Mesenteric fat pad (tissue), 1 donor: ENCODE data around the gene FBXO11. TPM values are rescaled to one million over a fixed set of nuclear protein-coding genes. Genes with fewer than 3 reads are reported as not detected.
"Not testable (repeated sequence)": the region's sequence is repeated elsewhere in the genome, so short reads cannot be mapped to it uniquely, and the experiment has no call there.

Experiments used
- DNase-seq: peaks from one replicate; pipeline ENCODE4 v3.0.0-alpha.2; 2020; ENCODE audit warnings: low spot score
- long read RNA-seq: library from polyadenylated mRNA; unstranded; transcript quantifications from one replicate; pipeline ENCODE4 v2.0.0, GENCODE V29; 2020
- total RNA-seq: library from RNA; stranded (reverse); fragmentation: NEBNext Ultra II Directional; extraction: Animal tissue kit (Norgen Biotek cat#: 25700); gene quantifications from one replicate; pipeline ENCODE4 v1.2.1, GENCODE V29; 2021
- donor health status: DM: yes; HTN: yes; CAD: no.

Gene FBXO11
- total RNA-seq: 59.3 TPM
- long read RNA-seq, partial matches to known transcripts: 2 of 32 reads
- long read RNA-seq, other reads (novel, unspliced or antisense): 30 of 32 reads

DNA sequence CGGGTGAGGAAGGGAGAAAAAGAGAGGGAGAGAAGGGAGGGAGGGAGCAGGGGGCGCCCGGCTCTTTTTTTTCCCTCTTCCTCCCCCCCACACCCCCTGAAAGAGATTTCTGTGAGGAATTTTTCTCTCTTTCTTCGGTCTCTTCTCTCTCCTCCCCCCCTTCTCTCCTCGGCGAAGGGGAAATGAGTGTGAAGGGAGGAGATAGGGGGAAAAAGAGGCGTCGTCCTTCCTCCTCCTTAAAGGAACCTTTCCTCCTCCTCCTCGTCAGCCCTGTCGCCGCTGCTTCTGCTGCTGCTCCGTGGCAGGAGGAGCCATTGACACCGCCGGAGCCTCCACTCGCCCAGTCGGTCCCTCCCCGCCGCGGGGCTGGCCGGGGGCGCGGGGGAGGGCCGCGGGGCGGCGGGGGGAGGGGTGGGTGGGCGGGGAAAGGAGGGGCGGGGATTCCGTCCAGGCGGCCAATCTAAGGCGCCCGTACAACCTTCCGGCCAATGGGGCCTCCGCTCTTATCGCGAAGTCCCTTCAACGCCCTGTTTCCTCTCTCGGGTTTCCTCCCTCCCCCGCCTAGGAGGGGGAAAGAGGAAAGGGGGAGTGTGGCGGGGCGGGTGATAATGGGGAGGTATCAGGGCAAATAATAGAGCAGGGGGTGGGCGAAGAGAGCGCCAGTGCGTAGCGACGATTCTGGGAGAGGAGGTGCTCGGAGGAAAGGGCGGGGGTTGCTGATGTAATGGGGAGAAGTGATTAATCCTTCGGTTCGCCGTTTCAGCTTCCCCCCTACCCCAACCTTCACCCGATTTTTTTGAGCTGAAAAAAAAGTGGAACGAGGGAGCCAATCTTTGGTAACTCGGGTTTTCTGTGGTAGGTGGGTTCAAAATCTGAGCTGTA, at the start of gene FBXO11:
FBXO11 (minus strand) TSS at position 342 of the 882 bp plus-strand sequence. CDS start 778 bp downstream, outside the sequence.
- peak; percentile 96 for DNase-seq

GRCh38 chr2:47950340-47951301, 44.3 kb upstream of the FBXO11 start:
- DNase-seq: no peak

GRCh38 chr2:47946593-47946992, 40.3 kb upstream of the FBXO11 start:
- DNase-seq: no peak

DNA sequence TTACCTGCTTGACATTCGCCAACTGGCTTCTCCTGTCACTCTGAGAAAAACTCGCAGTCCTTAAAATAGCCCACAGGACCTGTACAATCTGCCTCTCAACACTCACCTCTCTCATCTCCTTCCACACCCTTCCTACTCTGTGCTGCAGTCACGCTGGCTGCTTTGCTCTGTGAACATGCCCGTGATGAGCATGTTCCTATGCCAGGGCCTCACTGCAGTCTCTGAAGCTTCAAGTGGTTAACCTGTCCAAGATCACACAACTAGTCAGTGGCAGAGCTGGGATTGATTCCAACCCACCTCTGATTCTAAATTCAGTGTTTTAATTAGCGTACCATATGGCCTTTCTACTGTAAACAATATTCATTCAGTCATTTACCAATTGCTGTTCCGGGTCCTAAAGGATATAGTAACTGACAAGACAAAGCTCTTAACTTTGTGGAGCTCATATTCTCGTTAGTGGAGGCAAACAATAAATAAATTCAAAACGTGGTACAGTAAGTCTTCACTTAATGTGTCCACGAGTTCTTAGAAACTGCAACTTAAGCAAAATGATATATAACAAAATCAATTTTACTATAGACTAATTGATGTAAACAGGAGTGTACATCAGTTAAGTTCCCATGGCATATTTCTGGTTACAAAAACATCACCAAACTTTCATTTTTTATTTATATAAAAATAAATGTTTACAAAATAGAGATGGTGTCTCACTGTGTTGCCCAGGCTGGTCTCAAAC, 38.9 kb upstream of the FBXO11 start:
- no peak for DNase-seq

DNA sequence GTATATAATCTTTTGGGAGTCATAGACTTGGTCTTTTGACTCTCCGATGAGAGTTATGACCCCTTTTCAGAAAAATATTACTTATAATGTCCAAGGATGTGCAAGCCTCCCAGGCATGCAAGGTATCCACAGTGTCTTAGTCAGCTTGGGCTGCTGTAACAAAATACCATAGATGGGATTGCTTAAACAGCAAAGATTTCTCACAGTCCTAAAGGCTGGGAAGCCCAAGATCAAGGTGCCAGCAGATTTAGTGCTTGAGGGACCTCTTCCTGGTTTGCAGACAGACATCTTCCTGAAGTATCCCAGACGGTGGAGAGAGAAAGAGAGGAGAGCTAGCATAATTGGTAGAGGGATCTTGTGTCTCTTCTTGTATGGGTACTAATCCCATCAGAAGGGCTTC, 35.6 kb upstream of the FBXO11 start:
- no peak for DNase-seq

GRCh38 chr2:47937677-47938076, 31.4 kb upstream of the FBXO11 start:
- DNase-seq: no peak

- DNase-seq: no peak
Observed at GRCh38 chr2:47935071-47935470, 28.8 kb upstream of the FBXO11 start.

DNA sequence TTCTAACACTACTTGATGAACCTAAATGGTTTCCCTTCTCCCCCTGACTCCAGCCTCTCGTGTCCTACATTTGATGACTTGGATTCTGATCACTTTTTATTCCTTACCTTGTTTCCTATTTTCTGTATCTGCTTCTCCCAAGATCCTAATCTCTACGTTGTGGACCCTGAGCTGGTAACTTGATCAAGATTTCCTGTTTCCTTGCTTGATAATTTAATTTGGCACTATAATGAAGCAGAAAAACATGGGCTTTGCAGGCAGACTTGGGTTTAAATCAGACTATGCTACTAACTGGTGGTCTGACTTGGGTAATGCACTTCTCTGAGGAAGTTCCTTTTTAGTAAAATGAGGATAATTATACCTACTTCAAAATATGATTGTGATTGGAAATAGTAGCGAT, 11.7 kb upstream of the FBXO11 start:
- DNase-seq: no peak

- DNase-seq: no peak
Observed at GRCh38 chr2:47917276-47917961, 11.1 kb upstream of the FBXO11 start.

DNA sequence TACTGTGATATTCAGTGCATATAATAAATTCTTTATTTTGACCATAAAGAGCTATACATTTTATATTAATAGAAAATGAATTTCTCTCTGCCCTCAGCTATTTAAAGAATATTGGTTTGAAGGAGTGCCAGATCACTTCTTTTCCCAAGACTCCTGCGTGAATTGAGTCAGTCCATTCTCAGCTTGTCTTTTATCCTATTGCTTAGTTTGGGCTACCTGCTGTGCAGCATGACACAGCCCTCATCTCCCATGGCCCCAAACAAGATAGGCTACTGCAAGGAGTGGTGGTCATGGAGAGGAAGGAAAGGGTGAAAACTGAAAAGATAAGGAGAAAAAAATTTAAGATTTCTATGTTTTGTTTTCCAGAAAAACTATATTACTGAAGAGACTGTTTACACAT, 10.1 kb upstream of the FBXO11 start:
- DNase-seq: no peak

DNA sequence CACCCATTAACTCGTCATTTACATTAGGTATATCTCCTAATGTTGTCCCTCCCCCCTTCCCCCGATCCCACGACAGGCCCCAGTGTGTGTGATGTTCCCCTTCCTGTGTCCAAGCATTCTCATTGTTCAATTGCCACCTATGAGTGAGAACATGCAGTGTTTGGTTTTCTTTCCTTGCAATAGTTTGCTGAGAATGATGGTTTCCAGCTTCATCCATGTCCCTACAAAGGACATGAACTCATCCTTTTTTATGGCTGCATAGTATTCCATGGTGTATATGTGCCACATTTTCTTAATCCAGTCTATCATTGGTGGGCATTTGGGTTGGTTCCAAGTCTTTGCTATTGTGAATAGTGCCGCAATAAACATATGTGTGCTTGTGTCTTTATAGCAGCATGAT, 4.4 kb upstream of the FBXO11 start:
- not testable (repeated sequence) for DNase-seq

DNA sequence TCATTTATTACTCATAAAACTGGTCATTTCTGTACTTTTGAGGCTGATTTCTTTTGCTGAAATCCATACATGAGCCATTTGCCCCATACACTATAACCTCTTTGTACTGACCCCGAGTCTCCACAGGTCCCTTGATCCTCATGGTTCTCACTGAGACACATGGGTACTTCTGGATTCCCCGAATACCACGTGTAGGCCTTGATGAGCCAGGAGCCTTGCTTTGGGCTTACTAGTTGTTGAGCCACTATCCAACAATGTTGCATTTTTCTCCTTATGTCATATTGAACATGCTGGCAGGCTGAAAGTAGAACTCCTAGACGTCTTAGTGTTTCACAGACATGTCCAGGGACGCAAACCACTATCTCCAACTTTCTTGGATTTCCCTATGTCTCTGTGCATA, 2.4 kb upstream of the FBXO11 start:
- no peak for DNase-seq

DNA sequence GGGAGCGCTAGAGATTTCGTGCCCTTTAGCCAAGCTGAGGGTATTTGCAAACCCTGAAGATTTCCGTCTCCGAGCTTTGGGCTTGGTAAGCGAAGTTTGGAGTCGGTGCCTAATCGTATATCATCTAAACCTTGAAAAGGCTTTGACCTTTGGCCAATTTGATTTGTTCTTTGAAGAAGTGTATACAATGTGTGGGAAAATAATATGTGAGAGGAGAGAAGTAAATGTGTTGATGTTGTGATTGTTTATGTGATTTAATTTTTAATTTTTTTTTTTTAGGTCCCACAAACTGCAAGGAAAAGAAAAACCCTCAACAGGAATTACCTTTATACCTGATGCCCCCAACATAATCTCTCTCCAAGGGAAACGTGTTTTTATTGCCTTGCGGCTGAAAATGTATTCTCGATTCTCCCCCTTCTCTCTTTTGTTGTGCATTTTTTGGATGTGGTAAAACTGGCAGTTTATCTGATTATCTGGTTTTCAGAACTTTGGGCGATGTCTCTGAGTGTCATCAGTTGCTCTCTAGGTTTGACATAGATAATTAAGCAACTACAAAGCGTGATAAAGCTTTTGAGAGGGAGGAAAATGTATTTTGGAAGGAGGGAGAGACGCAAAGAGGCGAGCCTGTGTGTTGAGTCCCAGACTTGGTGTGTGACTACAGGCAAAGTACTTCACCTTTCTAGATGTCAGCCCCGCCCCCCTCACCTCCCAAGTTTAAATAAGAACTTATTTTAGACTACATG, 912 bp upstream of the FBXO11 start:
- DNase-seq: no peak

- peak; percentile 92 for DNase-seq
Observed at GRCh38 chr2:47905386-47906156, 727 bp downstream of the FBXO11 start.

DNA sequence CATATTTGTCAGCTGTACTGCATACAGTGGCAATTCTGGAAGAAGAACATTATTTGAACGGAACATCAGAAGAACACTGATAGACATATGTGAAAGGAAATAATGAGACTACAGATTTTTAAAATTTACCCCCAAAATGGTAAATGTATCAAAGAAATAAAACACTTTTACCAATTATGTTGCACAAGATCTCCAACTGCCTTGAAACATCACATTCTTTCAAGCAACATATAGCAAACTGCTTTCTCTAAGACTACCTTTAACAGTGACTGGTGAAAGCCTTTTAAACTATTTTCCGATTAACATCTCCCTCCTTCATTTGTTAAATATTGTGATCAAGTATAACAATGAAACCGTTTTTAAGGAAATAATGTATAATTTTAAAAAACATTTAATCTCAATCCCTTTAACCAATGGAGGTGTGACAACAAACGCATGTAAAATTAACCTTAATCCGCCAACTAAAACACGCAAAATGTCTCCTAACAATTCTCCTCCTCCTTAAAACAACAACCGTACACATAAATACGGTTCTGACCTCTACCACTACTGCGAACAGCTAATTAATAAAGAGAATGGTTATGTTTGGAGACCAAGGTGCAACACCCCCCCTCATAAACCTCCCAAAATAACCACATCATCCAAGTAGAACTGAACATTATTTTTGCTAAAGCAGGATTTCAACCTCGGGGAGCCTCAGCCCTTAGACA, 2.4 kb downstream of the FBXO11 start:
- DNase-seq: no peak

- DNase-seq: not testable (repeated sequence)
Observed at GRCh38 chr2:47901892-47902291, 4.4 kb downstream of the FBXO11 start.

DNA sequence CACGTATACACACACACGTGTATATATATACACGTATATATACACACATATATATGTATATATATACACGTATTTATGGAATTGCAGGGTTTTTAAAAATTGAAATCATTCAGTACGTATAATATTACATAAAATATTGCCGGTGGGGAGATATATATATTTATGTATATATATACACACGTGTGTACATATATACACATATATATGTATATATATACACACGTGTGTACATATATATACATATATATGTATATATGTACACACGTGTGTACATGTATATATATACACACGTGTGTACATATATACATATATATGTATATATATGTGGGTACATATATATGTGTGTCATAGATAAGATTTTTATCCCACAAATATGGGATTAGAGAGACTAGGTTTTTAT, 5.4 kb downstream of the FBXO11 start:
- no peak for DNase-seq
